Skeletal muscle cell (primary cell): ENCODE data around the gene GRAP2.

Source experiments
- DNase-seq: peaks from one replicate; pipeline ENCODE4 v3.0.0-alpha.2; 2010; ENCODE audit warnings: low read depth
- H3K4me3 ChIP-seq: 2 replicates; pipeline ENCODE4 v1.5.1; 2011; ENCODE audit warnings: low read depth, mild to moderate bottlenecking, control low read depth, low read length, moderate library complexity

GRAP2 gene

GRCh38 chr22:39958009-39958711, 57.3 kb downstream of the GRAP2 start:
- H3K4me3 ChIP-seq: no peak overlapping the region
- no peak for DNase-seq

GRCh38 chr22:39958949-39959639, 58.2 kb downstream of the GRAP2 start:
- no peak for DNase-seq
- H3K4me3 ChIP-seq: no peak overlapping the region

- no peak within 1 kb of the TSS for H3K4me3 ChIP-seq
- peak; percentile 43 for DNase-seq
Measured at GRCh38 chr22:39959640-39960447, 59.0 kb downstream of the GRAP2 start, which contains the start of gene TMA7B. TSS of gene TMA7B (plus strand) at chr22:39960397. CDS start at chr22:39964375, 3,978 bp downstream.

- peak; percentile 99 for DNase-seq
- H3K4me3 ChIP-seq: no peak overlapping the region
Measured at GRCh38 chr22:39960791-39961746, 60.2 kb downstream of the GRAP2 start.

- no peak for DNase-seq
- H3K4me3 ChIP-seq: no peak overlapping the region
Measured at GRCh38 chr22:39962071-39962470, 61.2 kb downstream of the GRAP2 start.

GRCh38 chr22:39965748-39966147, 64.9 kb downstream of the GRAP2 start:
- H3K4me3 ChIP-seq: no peak overlapping the region
- no peak for DNase-seq

- no peak overlapping the region for H3K4me3 ChIP-seq
- DNase-seq: no peak
Measured at GRCh38 chr22:39966470-39966869, 65.6 kb downstream of the GRAP2 start.

GRCh38 chr22:39967103-39967829, 66.4 kb downstream of the GRAP2 start:
- DNase-seq: peak; percentile 53
- no peak overlapping the region for H3K4me3 ChIP-seq

GRCh38 chr22:39967996-39968972, 67.4 kb downstream of the GRAP2 start:
- DNase-seq: no peak
- no peak overlapping the region for H3K4me3 ChIP-seq

GRCh38 chr22:39970742-39971141, 69.9 kb downstream of the GRAP2 start:
- DNase-seq: no peak
- H3K4me3 ChIP-seq: no peak overlapping the region

- no peak overlapping the region for H3K4me3 ChIP-seq
- no peak for DNase-seq
Measured at GRCh38 chr22:39972641-39973040, 71.8 kb downstream of the GRAP2 start.

- no peak overlapping the region for H3K4me3 ChIP-seq
- no peak for DNase-seq
Measured at GRCh38 chr22:39973656-39974055, 72.8 kb downstream of the GRAP2 start.

GRCh38 chr22:39974065-39974464, 73.2 kb downstream of the GRAP2 start:
- H3K4me3 ChIP-seq: no peak overlapping the region
- no peak for DNase-seq

GRCh38 chr22:39979048-39979447, 78.2 kb downstream of the GRAP2 start:
- DNase-seq: no peak
- H3K4me3 ChIP-seq: no peak overlapping the region

GRCh38 chr22:39979458-39979857, 78.6 kb downstream of the GRAP2 start:
- no peak for DNase-seq
- H3K4me3 ChIP-seq: no peak overlapping the region

GRCh38 chr22:39980596-39980995, 79.7 kb downstream of the GRAP2 start:
- peak; percentile 39 for DNase-seq
- H3K4me3 ChIP-seq: no peak overlapping the region

GRCh38 chr22:39983346-39983745, 82.5 kb downstream of the GRAP2 start:
- DNase-seq: no peak
- H3K4me3 ChIP-seq: no peak overlapping the region
